ENCODE measurements around the gene HSDL2.

The HSDL2 gene

GRCh38 chr9:112484607-112485006 is 104.7 kb downstream of the HSDL2 start:
- Histone ChIP-seq H3K27me3 (no peaks in the 10 kb centered on the region), H3K4me3 (ENCODE audit: low read depth, low read length) (no peak overlapping the region)

GRCh38 chr9:112485574-112485973 is 105.7 kb downstream of the HSDL2 start:
- Histone ChIP-seq H3K27me3 (no peaks in the 10 kb centered on the region), H3K4me1 (no peaks in the 10 kb centered on the region; the same call in 1 of the 2 replicates), H3K9me3 (no peaks in the 10 kb centered on the region), H3K4me3 (ENCODE audit: low read depth, low read length) (peak overlapping the region; percentile 90), H3K36me3 (peaks cover 5% of the 10 kb centered on the region; the same call in 1 of the 2 replicates)
- no peak for DNase-seq
- TF ChIP-seq CTCF (IDR thresholded peaks at IDR 0.05; ENCODE audit: low read depth, low read length) = no peak

More at GRCh38 chr9:112484607-112485006, 104.7 kb downstream of the HSDL2 start:
- no peak for DNase-seq
- Histone ChIP-seq H3K4me1 (no peaks in the 10 kb centered on the region; the same call in 1 of the 2 replicates), H3K36me3 (peaks cover 5% of the 10 kb centered on the region; the same call in 1 of the 2 replicates), H3K9me3 (no peaks in the 10 kb centered on the region)
- TF ChIP-seq CTCF (IDR thresholded peaks at IDR 0.05; ENCODE audit: low read depth, low read length) = no peak

- H3K9me3 ChIP-seq = no peaks in the 10 kb centered on the region
- H3K27me3 ChIP-seq = no peaks in the 10 kb centered on the region
- peaks cover 5% of the 10 kb centered on the region; the same call in 1 of the 2 replicates for H3K36me3 ChIP-seq
- H3K4me1 ChIP-seq = no peaks in the 10 kb centered on the region; the same call in 1 of the 2 replicates
- TF ChIP-seq CTCF (IDR thresholded peaks at IDR 0.05; ENCODE audit: low read depth, low read length) = no peak
- DNase-seq = peak; percentile 92
- H3K4me3 ChIP-seq (ENCODE audit: low read depth, low read length) = peak within 1 kb of the TSS; percentile 90
Measured at GRCh38 chr9:112486221-112487007, 106.5 kb downstream of the HSDL2 start, which contains the start of gene KIAA1958. TSS of gene KIAA1958 (plus strand) at chr9:112486827. CDS start at chr9:112574081, 87,254 bp downstream.

GRCh38 chr9:112487008-112487798 is 107.3 kb downstream of the HSDL2 start:
- no peaks in the 10 kb centered on the region; the same call in 1 of the 2 replicates for H3K4me1 ChIP-seq
- peaks cover 5% of the 10 kb centered on the region; the same call in 1 of the 2 replicates for H3K36me3 ChIP-seq
- no peaks in the 10 kb centered on the region for H3K27me3 ChIP-seq
- no peak for TF ChIP-seq CTCF (IDR thresholded peaks at IDR 0.05; ENCODE audit: low read depth, low read length)
- DNase-seq = peak; percentile 80
- H3K9me3 ChIP-seq = no peaks in the 10 kb centered on the region
- H3K4me3 ChIP-seq (ENCODE audit: low read depth, low read length) = peak overlapping the region; percentile 81

GRCh38 chr9:112487799-112488340 is 108.0 kb downstream of the HSDL2 start:
- no peaks in the 10 kb centered on the region for H3K27me3 ChIP-seq
- peak overlapping the region; percentile 81 for H3K4me3 ChIP-seq (ENCODE audit: low read depth, low read length)
- no peak for DNase-seq
- H3K36me3 ChIP-seq = peaks cover 5% of the 10 kb centered on the region; the same call in 1 of the 2 replicates
- no peaks in the 10 kb centered on the region; the same call in 1 of the 2 replicates for H3K4me1 ChIP-seq
- H3K9me3 ChIP-seq = no peaks in the 10 kb centered on the region
- no peak for TF ChIP-seq CTCF (IDR thresholded peaks at IDR 0.05; ENCODE audit: low read depth, low read length)

Data from BE2C (cell line).